IMR-90 (cell line): Measurements from ENCODE around the gene SH2D7. TPM values are rescaled to one million over a fixed set of nuclear protein-coding genes. Genes with fewer than 3 reads are reported as not detected.

ENCODE experiments used
- ATAC-seq: fragments of 200-7000 bp; cut with Tn5 transposase; 2 replicates; pipeline ENCODE4 v1.9.1; 2020; ENCODE audit warnings: low read depth, mild to moderate bottlenecking, moderate library complexity
- BruUV-seq: library from RNA; stranded (reverse); fragments of 400-500 nt; replicated peaks from 2 replicates; lab custom pipeline; 2021; lab: Mats Ljungman, UMichigan
- CTCF ChIA-PET: fragments of 300-600 bp; formaldehyde crosslinking; extraction: SDS; loops from one replicate; lab custom pipeline; 2021; ENCODE audit warnings: antibody characterized with exemption; lab: Yijun Ruan, JAX
- POLR2A ChIA-PET: fragments of 300-600 bp; sonication (Branson Sonifier 250); formaldehyde crosslinking; loops from one replicate; lab custom pipeline; 2022; ENCODE audit warnings: antibody characterized with exemption; ENCODE audit not compliant: unreplicated experiment; lab: Charles Lee
- DNase-seq: peaks from one replicate; pipeline ENCODE4 v3.0.0; 2013
- H2AFZ ChIP-seq: replicated peaks from 2 replicates; pipeline ENCODE3; 2013; ENCODE audit warnings: low read length, mild to moderate bottlenecking; ENCODE audit not compliant: poor library complexity
- H2AK5ac ChIP-seq: 2 replicates; pipeline ENCODE4 v1.6.1; 2013; ENCODE audit warnings: low read depth, low read length, inconsistent platforms
- H2AK9ac ChIP-seq: replicated peaks from 2 replicates; pipeline ENCODE3; 2013; ENCODE audit warnings: mild to moderate bottlenecking, low read depth, low read length, moderate library complexity; ENCODE audit not compliant: poor library complexity
- H2BK120ac ChIP-seq: 2 replicates; pipeline ENCODE4 v1.6.1; 2013; ENCODE audit warnings: low read depth, low read length, inconsistent platforms
- H2BK15ac ChIP-seq: 3 replicates; pipeline ENCODE4 v1.6.1; 2013; ENCODE audit warnings: low read depth, low read length, inconsistent platforms
- H2BK20ac ChIP-seq: 2 replicates; pipeline ENCODE4 v1.6.1; 2013; ENCODE audit warnings: low read depth, mild to moderate bottlenecking, inconsistent platforms, low read length, moderate library complexity
- H2BK5ac ChIP-seq: 2 replicates; pipeline ENCODE4 v1.6.1; 2013; ENCODE audit warnings: mild to moderate bottlenecking, low read depth, low read length, inconsistent platforms; ENCODE audit not compliant: poor library complexity, severe bottlenecking
- H3K14ac ChIP-seq: replicated peaks from 2 replicates; pipeline ENCODE4 v1.6.1; 2013; ENCODE audit warnings: low read depth, low read length, inconsistent platforms
- H3K18ac ChIP-seq: 2 replicates; pipeline ENCODE4 v1.6.1; 2013; ENCODE audit warnings: low read depth, low read length, control low read depth
- H3K23ac ChIP-seq: 2 replicates; pipeline ENCODE4 v1.6.1; 2013; ENCODE audit warnings: low read depth, low read length, inconsistent platforms
- H3K27ac ChIP-seq: 2 replicates; pipeline ENCODE4 v1.5.1; 2013; ENCODE audit warnings: mild to moderate bottlenecking, control low read depth, low read length; ENCODE audit not compliant: insufficient read depth
- H3K27me3 ChIP-seq: 2 replicates; pipeline ENCODE4 v1.6.1; 2013; ENCODE audit warnings: low read length; ENCODE audit not compliant: control insufficient read depth, insufficient read depth
- H3K36me3 ChIP-seq: 2 replicates; pipeline ENCODE4 v1.6.1; 2013; ENCODE audit warnings: low read length, mixed read lengths; ENCODE audit not compliant: control insufficient read depth, insufficient read depth
- H3K4ac ChIP-seq: 2 replicates; pipeline ENCODE4 v1.6.1; 2013; ENCODE audit warnings: low read depth, low read length, inconsistent platforms
- H3K4me1 ChIP-seq: 2 replicates; pipeline ENCODE4 v1.6.1; 2013; ENCODE audit warnings: low read length, mixed read lengths; ENCODE audit not compliant: control insufficient read depth, insufficient read depth
- H3K4me2 ChIP-seq: 2 replicates; pipeline ENCODE4 v1.6.1; 2013; ENCODE audit warnings: low read depth, mild to moderate bottlenecking, control low read depth, low read length, moderate library complexity
- H3K4me3 ChIP-seq: 2 replicates; pipeline ENCODE4 v1.5.1; 2013; ENCODE audit warnings: low read depth, mild to moderate bottlenecking, control low read depth, low read length, moderate library complexity; ENCODE audit not compliant: insufficient read depth
- H3K56ac ChIP-seq: 2 replicates; pipeline ENCODE4 v1.6.1; 2013; ENCODE audit warnings: low read length, inconsistent platforms; ENCODE audit not compliant: insufficient read depth; ENCODE audit errors: extremely low read depth
- H3K79me1 ChIP-seq, 2 experiments: 2 replicates each; pipeline ENCODE4 v1.6.1; 2013; ENCODE audit warnings: low read length in 2 of 2, inconsistent platforms in 1 of 2, low read depth in 1 of 2
- H3K9ac ChIP-seq: 2 replicates; pipeline ENCODE4 v1.6.1; 2013; ENCODE audit warnings: low read depth, low read length, control low read depth
- H3K9me1 ChIP-seq: 2 replicates; pipeline ENCODE4 v1.6.1; 2013; ENCODE audit warnings: low read length, inconsistent platforms; ENCODE audit not compliant: insufficient read depth
- H3K9me3 ChIP-seq: 2 replicates; pipeline ENCODE4 v1.6.1; 2013; ENCODE audit warnings: low read length; ENCODE audit not compliant: control insufficient read depth, insufficient read depth
- H4K20me1 ChIP-seq: 2 replicates; pipeline ENCODE4 v1.6.1; 2013; ENCODE audit warnings: low read length, inconsistent platforms; ENCODE audit not compliant: insufficient read depth
- H4K5ac ChIP-seq: 2 replicates; pipeline ENCODE4 v1.6.1; 2013; ENCODE audit warnings: mild to moderate bottlenecking, low read depth, low read length, control low read depth
- H4K8ac ChIP-seq, 2 experiments: 2 replicates each; pipeline ENCODE4 v1.6.1; 2013; ENCODE audit warnings: low read depth in 2 of 2, low read length in 2 of 2, control low read depth in 1 of 2, inconsistent platforms in 1 of 2
- H4K91ac ChIP-seq: 2 replicates; pipeline ENCODE4 v1.6.1; 2013; ENCODE audit warnings: low read depth, low read length, inconsistent platforms; ENCODE audit not compliant: insufficient read depth
- BHLHE40 ChIP-seq: fragments of 150-350 bp; IDR thresholded peaks from 2 replicates; pipeline ENCODE4 v1.6.1; 2016; ENCODE audit warnings: mild to moderate bottlenecking, low read depth, low read length
- CEBPB ChIP-seq: IDR thresholded peaks from 2 replicates; pipeline ENCODE4 v1.6.1; 2012; ENCODE audit warnings: low read depth, low read length, improper control_type of control experiment
- CHD1 ChIP-seq: IDR thresholded peaks from 2 replicates; pipeline ENCODE4 v1.6.1; 2012; ENCODE audit warnings: low read depth, low read length, improper control_type of control experiment
- FOS ChIP-seq: fragments of 150-350 bp; IDR thresholded peaks from 2 replicates; pipeline ENCODE4 v1.6.1; 2016; ENCODE audit warnings: low read depth, low read length
- MAFK ChIP-seq: IDR thresholded peaks from 2 replicates; pipeline ENCODE4 v1.6.1; 2012; ENCODE audit warnings: low read depth, low read length, improper control_type of control experiment
- MAZ ChIP-seq: IDR thresholded peaks from 2 replicates; pipeline ENCODE4 v1.6.1; 2012; ENCODE audit warnings: low read depth, mild to moderate bottlenecking, low read length, improper control_type of control experiment, moderate library complexity, borderline replicate concordance
- MXI1 ChIP-seq: IDR thresholded peaks from 2 replicates; pipeline ENCODE4 v1.6.1; 2012; ENCODE audit warnings: low read depth, mild to moderate bottlenecking, low read length, moderate library complexity, borderline replicate concordance
- NFE2L2 ChIP-seq: fragments of 150-350 bp; IDR thresholded peaks from 2 replicates; pipeline ENCODE4 v1.6.1; 2016; ENCODE audit warnings: low read depth, mild to moderate bottlenecking, low read length
- POLR2A ChIP-seq: IDR thresholded peaks from 2 replicates; pipeline ENCODE4 v1.6.1; 2012; ENCODE audit warnings: mild to moderate bottlenecking, low read depth, low read length
- RAD21 ChIP-seq: IDR thresholded peaks from 2 replicates; pipeline ENCODE4 v1.6.1; 2012; ENCODE audit warnings: low read length, improper control_type of control experiment
- RCOR1 ChIP-seq: IDR thresholded peaks from 2 replicates; pipeline ENCODE4 v1.6.1; 2012; ENCODE audit warnings: mild to moderate bottlenecking, low read length, improper control_type of control experiment; ENCODE audit not compliant: insufficient replicate concordance
- RFX5 ChIP-seq: IDR thresholded peaks from 2 replicates; pipeline ENCODE4 v1.8.0; 2012; ENCODE audit warnings: low read depth, mild to moderate bottlenecking, low read length, moderate library complexity
- SMC3 ChIP-seq: fragments of 150-350 bp; IDR thresholded peaks from 2 replicates; pipeline ENCODE4 v1.6.1; 2016; ENCODE audit warnings: low read depth, mild to moderate bottlenecking, antibody characterized with exemption, low read length, moderate library complexity
- dilution Hi-C: fragments of 300-500 bp; cut with HindIII; formaldehyde crosslinking; loops from one replicate; pipeline ENCODE4 v1.14.3; 2018; ENCODE audit warnings: low sequenced_read_pairs; ENCODE audit not compliant: unreplicated experiment
- in situ Hi-C: fragments of 300-500 bp; cut with MboI; formaldehyde crosslinking; loops from 3 replicates; pipeline ENCODE4 v1.14.3; 2019; ENCODE audit warnings: low sequenced_read_pairs, inconsistent platforms, mixed read lengths
- intact Hi-C: fragments of 100-400 bp; cut with micrococcal nuclease; formaldehyde crosslinking; loops from 2 replicates; pipeline ENCODE4 v1.10.0; 2022
- polyA plus RNA-seq, 3 experiments: library from polyadenylated mRNA; depleted of rRNA; stranded (reverse); fragments of >200 nt; gene quantifications; 2 replicates each; pipeline ENCODE4 v1.2.3, GENCODE V29; 2012; ENCODE audit warnings: low replicate concordance in 1 of 3
- total RNA-seq: library from RNA; depleted of rRNA; stranded (reverse); fragments of >200 nt; gene quantifications from 2 replicates; pipeline ENCODE4 v1.2.3, GENCODE V29; 2012
- TF ChIP-seq, protein P1 (sequence below): fragments of 150-350 bp; IDR thresholded peaks from 2 replicates; pipeline ENCODE4 v1.6.1; 2017; ENCODE audit warnings: mild to moderate bottlenecking, antibody characterized with exemption, low read length, low read depth
- TF ChIP-seq, protein P2 (sequence below): fragments of 150-350 bp; IDR thresholded peaks from 2 replicates; pipeline ENCODE4 v1.6.1; 2016; ENCODE audit warnings: low read depth, mild to moderate bottlenecking, low read length, moderate library complexity, borderline replicate concordance
- TF ChIP-seq, protein P3 (sequence below): conservative IDR thresholded peaks from 2 replicates; pipeline ENCODE4 v1.5.1; 2012; ENCODE audit warnings: mild to moderate bottlenecking, low read depth, low read length, improper control_type of control experiment

SH2D7 gene
- total and polyA plus RNA-seq, 2 of the 4 experiments (the other 2 are of a cell fraction), result not detected

DNA sequence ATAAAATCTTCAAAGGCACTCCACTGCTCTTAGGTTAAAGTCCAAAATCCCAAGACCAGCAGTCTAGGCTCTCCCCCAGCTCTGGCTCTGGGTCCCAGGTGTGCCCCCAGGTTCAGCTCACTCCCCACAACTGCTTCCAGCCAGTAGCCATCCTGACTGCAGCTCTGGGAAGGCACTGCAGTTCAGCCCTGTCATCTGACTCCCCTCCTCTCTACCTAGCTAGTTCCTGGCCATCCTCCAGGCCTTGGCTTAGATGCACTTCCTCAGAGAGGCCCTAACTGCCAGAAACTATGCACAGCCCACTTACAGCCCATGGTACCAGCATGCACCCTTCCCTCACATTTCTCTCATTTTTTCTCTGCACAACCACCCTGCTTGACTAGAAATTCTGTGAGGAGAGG is 40.4 kb upstream of the SH2D7 start:
- ChIA-PET POLR2A (no interaction called here), CTCF (interaction anchor here (0.6 to 1.5 kb wide), 3 partner anchors 16 to 56 kb away, joined by 3 to 5 read pairs (median 3); no protein-coding TSS in a partner anchor)
- no peak overlapping the region for H2BK15ac ChIP-seq
- no peak overlapping the region for H2BK120ac ChIP-seq
- H2AFZ ChIP-seq, result no peak overlapping the region
- no peak overlapping the region for H3K14ac ChIP-seq
- H2AK9ac ChIP-seq, result no peak overlapping the region
- BruUV-seq, result no TSS peak
- H3K9ac ChIP-seq, result no peak overlapping the region
- H3K4me3 ChIP-seq, result no peak overlapping the region
- no peak for ATAC-seq
- H3K18ac ChIP-seq, result 0 out of 2 replicates have a peak overlapping the region, but pooled peaks have one; percentile 13
- H3K27me3 ChIP-seq, result no peaks in the 10 kb centered on the region
- H3K79me1 ChIP-seq, result peaks cover 42 to 96% of the 10 kb centered on the region in 2 experiments
- DNase-seq, result peak; percentile 56
- TF ChIP-seq SMC3, result no peak
- no peak for TF ChIP-seq MAFK
- TF ChIP-seq MAZ, result no peak
- TF ChIP-seq CEBPB, result no peak
- TF ChIP-seq MXI1, result no peak
- TF ChIP-seq BHLHE40, result no peak
- TF ChIP-seq RFX5, result no peak
- no peak for TF ChIP-seq RAD21
- no peak for TF ChIP-seq POLR2A
- TF ChIP-seq, protein P1, sequence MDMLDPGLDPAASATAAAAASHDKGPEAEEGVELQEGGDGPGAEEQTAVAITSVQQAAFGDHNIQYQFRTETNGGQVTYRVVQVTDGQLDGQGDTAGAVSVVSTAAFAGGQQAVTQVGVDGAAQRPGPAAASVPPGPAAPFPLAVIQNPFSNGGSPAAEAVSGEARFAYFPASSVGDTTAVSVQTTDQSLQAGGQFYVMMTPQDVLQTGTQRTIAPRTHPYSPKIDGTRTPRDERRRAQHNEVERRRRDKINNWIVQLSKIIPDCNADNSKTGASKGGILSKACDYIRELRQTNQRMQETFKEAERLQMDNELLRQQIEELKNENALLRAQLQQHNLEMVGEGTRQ, result no peak
- TF ChIP-seq NFE2L2, result no peak
- TF ChIP-seq, protein P2, sequence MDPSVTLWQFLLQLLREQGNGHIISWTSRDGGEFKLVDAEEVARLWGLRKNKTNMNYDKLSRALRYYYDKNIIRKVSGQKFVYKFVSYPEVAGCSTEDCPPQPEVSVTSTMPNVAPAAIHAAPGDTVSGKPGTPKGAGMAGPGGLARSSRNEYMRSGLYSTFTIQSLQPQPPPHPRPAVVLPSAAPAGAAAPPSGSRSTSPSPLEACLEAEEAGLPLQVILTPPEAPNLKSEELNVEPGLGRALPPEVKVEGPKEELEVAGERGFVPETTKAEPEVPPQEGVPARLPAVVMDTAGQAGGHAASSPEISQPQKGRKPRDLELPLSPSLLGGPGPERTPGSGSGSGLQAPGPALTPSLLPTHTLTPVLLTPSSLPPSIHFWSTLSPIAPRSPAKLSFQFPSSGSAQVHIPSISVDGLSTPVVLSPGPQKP, result no peak
- no peak for TF ChIP-seq CHD1
- TF ChIP-seq, protein P3, sequence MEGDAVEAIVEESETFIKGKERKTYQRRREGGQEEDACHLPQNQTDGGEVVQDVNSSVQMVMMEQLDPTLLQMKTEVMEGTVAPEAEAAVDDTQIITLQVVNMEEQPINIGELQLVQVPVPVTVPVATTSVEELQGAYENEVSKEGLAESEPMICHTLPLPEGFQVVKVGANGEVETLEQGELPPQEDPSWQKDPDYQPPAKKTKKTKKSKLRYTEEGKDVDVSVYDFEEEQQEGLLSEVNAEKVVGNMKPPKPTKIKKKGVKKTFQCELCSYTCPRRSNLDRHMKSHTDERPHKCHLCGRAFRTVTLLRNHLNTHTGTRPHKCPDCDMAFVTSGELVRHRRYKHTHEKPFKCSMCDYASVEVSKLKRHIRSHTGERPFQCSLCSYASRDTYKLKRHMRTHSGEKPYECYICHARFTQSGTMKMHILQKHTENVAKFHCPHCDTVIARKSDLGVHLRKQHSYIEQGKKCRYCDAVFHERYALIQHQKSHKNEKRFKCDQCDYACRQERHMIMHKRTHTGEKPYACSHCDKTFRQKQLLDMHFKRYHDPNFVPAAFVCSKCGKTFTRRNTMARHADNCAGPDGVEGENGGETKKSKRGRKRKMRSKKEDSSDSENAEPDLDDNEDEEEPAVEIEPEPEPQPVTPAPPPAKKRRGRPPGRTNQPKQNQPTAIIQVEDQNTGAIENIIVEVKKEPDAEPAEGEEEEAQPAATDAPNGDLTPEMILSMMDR, result no peak
- no peak for TF ChIP-seq RCOR1
- TF ChIP-seq FOS, result no peak
- peaks cover 48% of the 10 kb centered on the region for H4K20me1 ChIP-seq
- in situ Hi-C loops (no loop called here), intact Hi-C loops (no loop called here), dilution Hi-C loops (no loop called here)
- 0 out of 4 replicates have a peak overlapping the region, but pooled peaks of 1 of the 2 experiments have one; percentile 26 for H4K8ac ChIP-seq
- no peak overlapping the region for H3K27ac ChIP-seq
- 0 out of 2 replicates have a peak overlapping the region, but pooled peaks have one; percentile 11 for H3K23ac ChIP-seq
- H2BK5ac ChIP-seq, result no peak overlapping the region
- H3K4ac ChIP-seq, result no peak overlapping the region
- H2BK20ac ChIP-seq, result no peak overlapping the region
- H3K4me2 ChIP-seq, result no peak overlapping the region
- no peak overlapping the region for H3K56ac ChIP-seq
- no peak overlapping the region for H4K91ac ChIP-seq
- no peak overlapping the region; the same call in 1 of the 2 replicates for H2AK5ac ChIP-seq
- H3K36me3 ChIP-seq, result peaks cover 9% of the 10 kb centered on the region
- peaks cover 39% of the 10 kb centered on the region for H3K9me1 ChIP-seq
- peaks cover 38% of the 10 kb centered on the region for H3K4me1 ChIP-seq
- no peak overlapping the region for H4K5ac ChIP-seq
- H3K9me3 ChIP-seq, result no peaks in the 10 kb centered on the region
